Central memory CD8-positive, alpha-beta T cell (primary cell): Measurements from ENCODE around the gene RILP.

Source experiments
- ATAC-seq: fragments of 150-1000 bp; cut with Tn5 transposase; replicated peaks from 2 replicates; pipeline ENCODE4 v1.10.0; 2022; ENCODE audit warnings: mild to moderate bottlenecking, moderate FRiP score, moderate number of reproducible peaks; ENCODE audit not compliant: poor library complexity, severe bottlenecking; ENCODE audit errors: extremely low read depth
- DNase-seq, 2 donors: peaks; one replicate each; pipeline ENCODE4 v3.0.0; 2021; ENCODE audit warnings: low spot score in 2 of 2
- H3K27ac Mint-ChIP-seq: one replicate; pipeline ENCODE4 v1.8.0; 2022; ENCODE audit warnings: low read depth, mild to moderate bottlenecking, moderate library complexity, mixed read lengths
- H3K27me3 Mint-ChIP-seq: one replicate; pipeline ENCODE4 v1.8.0; 2022; ENCODE audit warnings: mixed read lengths
- H3K36me3 Mint-ChIP-seq: one replicate; pipeline ENCODE4 v1.8.0; 2022; ENCODE audit warnings: mild to moderate bottlenecking, moderate library complexity, mixed read lengths; ENCODE audit not compliant: insufficient read depth
- H3K4me1 Mint-ChIP-seq: one replicate; pipeline ENCODE4 v1.8.0; 2022; ENCODE audit warnings: mixed read lengths
- H3K4me3 Mint-ChIP-seq: one replicate; pipeline ENCODE4 v1.8.0; 2022; ENCODE audit warnings: mild to moderate bottlenecking, moderate library complexity, mixed read lengths
- H3K9me3 Mint-ChIP-seq: one replicate; pipeline ENCODE4 v1.8.0; 2022; ENCODE audit warnings: mixed read lengths

Gene RILP

DNA sequence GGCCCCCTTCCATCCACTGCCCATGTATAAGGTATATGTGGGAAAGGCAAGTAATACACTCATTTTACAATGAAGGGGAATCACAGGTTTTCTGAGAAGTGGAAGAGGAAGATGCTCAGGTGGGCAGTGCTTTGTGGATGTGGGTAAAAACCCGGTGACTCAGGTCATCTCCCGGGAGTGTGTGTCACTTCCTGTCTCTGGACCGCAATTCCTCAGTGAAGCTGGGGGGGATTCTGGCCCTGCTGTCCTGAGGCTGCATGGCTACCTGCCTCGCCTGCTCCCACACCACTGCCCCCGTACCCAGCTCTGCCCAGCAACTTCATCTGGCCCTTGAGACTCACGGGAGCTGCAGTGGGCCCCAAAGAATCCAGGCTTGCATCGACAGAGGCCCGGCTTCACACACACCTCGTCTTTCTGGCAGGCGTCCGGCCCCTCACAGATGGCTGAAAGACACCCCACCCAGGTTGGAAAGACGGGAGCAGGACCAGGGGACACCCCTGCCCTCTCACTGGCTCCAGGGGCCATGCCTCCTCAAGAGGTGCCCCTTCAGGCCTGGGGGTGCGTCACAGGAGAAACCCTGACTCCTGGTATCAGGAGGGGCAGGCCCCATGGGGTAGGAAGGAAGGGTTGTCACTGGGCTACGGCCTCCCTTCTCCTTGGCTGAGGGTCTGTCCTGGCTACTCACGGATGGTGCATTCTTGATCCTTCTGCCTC is 5.0 kb downstream of the RILP start:
- peaks cover 5% of the 10 kb centered on the region for H3K36me3 Mint-ChIP-seq
- DNase-seq: no peak
- H3K4me3 Mint-ChIP-seq: peak overlapping the region; percentile 83
- H3K27me3 Mint-ChIP-seq: no peaks in the 10 kb centered on the region
- no peak overlapping the region for H3K27ac Mint-ChIP-seq
- H3K4me1 Mint-ChIP-seq: peaks cover 8% of the 10 kb centered on the region
- no peak for ATAC-seq
- H3K9me3 Mint-ChIP-seq: no peaks in the 10 kb centered on the region

DNA sequence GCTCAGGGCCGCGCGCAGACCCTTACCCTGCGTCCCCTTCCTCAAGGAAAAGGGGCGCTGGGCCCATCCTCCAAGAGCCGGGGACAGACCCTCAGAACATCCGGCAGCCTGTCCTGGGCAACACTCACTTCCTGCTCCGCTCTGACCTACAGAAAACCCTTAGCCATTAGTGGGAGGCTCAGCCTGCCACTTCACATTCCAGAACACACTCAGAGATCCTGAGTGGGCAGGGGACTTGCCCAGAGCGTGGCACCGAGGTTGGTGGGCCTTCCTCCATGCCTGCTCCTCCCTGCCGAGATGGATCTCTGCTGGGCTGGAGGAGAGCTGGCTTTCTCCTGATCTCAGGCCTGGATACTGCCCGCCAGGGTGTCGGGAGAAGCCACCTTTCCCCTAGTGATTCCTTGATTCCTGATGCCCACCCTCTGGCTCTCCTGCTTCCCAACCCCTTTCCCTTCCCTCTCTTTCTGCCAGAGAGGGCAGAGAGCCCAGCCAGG is 5.6 kb downstream of the RILP start:
- H3K27ac Mint-ChIP-seq: no peak overlapping the region
- H3K27me3 Mint-ChIP-seq: no peaks in the 10 kb centered on the region
- peaks cover 8% of the 10 kb centered on the region for H3K4me1 Mint-ChIP-seq
- ATAC-seq: no peak
- H3K36me3 Mint-ChIP-seq: peaks cover 4% of the 10 kb centered on the region
- no peaks in the 10 kb centered on the region for H3K9me3 Mint-ChIP-seq
- H3K4me3 Mint-ChIP-seq: peak overlapping the region; percentile 83
- DNase-seq: no peak

DNA sequence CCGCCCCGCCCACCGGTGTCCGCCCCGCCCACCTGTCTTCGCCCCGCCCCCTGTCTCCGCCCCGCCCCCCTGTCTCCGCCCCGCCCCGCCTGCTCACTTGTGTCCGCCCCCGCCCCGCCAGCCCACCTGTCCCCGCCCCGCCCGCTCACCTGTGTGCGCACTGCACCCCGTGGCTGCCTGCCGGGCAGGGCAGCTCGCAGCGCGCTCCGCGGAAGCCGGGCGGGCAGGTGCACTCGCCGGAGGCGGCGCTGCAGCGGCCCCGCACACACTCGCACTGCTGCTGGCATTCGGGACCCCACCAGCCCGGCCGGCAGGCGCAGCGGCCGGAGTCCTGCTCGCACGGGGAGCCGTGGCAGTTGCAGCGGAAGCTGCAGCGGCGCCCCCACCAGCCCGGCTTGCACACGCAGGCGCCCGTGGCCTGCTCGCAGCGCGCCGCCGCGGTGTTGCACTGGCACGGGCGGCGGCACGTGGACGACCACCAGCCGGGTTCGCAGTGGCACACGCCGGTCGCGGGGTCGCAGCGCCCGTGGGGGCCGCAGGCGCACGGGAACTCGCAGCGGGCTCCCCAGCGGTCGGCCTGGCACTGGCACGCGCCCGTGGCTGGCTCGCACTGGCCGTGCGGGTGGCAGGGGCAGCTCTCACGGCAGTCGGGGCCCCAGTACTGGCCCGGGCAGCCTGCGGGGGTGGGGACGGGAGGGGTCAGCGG is 6.2 kb downstream of the RILP start:
- H3K4me3 Mint-ChIP-seq: peak overlapping the region; percentile 83
- H3K9me3 Mint-ChIP-seq: no peaks in the 10 kb centered on the region
- peaks cover 4% of the 10 kb centered on the region for H3K36me3 Mint-ChIP-seq
- H3K27ac Mint-ChIP-seq: peak overlapping the region; percentile 72
- no peaks in the 10 kb centered on the region for H3K27me3 Mint-ChIP-seq
- DNase-seq (peak; percentile 48 to 52), ATAC-seq (peak; percentile 65)
- peaks cover 8% of the 10 kb centered on the region for H3K4me1 Mint-ChIP-seq

DNA sequence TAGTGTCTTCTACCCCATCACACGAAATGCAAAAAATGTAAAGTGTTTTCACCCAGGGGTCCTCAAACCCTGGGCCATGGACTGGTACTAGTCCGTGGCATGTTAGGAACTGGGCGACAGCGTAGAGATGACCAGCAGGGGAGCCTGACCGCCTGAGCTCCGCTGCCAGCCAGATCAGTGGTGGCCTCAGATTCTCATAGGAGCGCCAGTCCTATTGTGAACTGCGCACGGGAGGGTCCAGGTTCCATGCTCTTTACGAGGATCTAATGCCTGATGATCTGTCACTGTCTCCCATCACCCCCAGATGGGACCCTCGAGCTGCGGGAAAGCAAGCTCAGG is 8.6 kb downstream of the RILP start:
- H3K27ac Mint-ChIP-seq: no peak overlapping the region
- no peaks in the 10 kb centered on the region for H3K27me3 Mint-ChIP-seq
- no peaks in the 10 kb centered on the region for H3K9me3 Mint-ChIP-seq

DNA sequence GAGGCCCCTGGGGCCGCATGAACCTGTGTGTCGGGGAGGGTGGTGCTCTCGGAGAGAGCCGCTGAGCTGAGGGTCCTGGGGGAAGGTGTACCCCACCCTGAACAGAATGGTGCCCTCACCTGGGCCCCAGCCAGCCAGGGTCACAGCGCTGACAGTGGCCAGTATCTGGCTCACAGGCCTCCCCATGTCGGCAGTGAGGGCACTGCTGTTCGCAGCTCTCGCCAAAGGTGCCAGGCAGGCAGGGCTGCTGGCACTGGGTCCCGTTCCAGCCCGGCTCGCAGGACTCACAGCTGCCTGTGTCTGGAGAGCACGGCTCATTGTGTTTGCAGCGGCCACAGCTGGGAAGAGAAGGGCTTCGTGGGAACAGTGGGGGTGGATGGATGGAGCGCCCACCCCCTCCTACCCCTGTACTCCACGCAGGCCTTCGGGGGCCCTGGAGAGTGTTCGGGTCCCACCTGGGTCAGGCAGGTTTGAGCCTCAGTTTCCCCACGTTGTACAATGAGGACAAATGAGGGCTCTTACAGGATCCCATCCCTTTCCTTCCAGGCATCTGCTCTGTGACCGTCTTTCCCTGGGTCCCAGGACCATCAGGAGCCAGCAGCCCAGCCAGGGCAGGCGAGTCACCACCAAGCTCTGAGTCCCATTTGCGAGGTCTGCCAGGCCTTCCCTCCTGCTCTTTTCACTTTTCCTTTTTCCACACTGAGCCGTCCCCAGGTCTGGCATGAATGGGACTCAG is 9.2 kb downstream of the RILP start:
- no peaks in the 10 kb centered on the region for H3K27me3 Mint-ChIP-seq
- H3K4me1 Mint-ChIP-seq: peaks cover 8% of the 10 kb centered on the region
- no peak overlapping the region for H3K27ac Mint-ChIP-seq
- DNase-seq: no peak
- H3K9me3 Mint-ChIP-seq: no peaks in the 10 kb centered on the region
- peaks cover 2% of the 10 kb centered on the region for H3K36me3 Mint-ChIP-seq
- no peak overlapping the region for H3K4me3 Mint-ChIP-seq
- no peak for ATAC-seq

More for the DNA sequence above, 8.6 kb downstream of the RILP start:
- H3K36me3 Mint-ChIP-seq: peaks cover 2% of the 10 kb centered on the region
- DNase-seq (no peak), ATAC-seq (no peak)
- H3K4me1 Mint-ChIP-seq: peaks cover 8% of the 10 kb centered on the region
- no peak overlapping the region for H3K4me3 Mint-ChIP-seq

DNA sequence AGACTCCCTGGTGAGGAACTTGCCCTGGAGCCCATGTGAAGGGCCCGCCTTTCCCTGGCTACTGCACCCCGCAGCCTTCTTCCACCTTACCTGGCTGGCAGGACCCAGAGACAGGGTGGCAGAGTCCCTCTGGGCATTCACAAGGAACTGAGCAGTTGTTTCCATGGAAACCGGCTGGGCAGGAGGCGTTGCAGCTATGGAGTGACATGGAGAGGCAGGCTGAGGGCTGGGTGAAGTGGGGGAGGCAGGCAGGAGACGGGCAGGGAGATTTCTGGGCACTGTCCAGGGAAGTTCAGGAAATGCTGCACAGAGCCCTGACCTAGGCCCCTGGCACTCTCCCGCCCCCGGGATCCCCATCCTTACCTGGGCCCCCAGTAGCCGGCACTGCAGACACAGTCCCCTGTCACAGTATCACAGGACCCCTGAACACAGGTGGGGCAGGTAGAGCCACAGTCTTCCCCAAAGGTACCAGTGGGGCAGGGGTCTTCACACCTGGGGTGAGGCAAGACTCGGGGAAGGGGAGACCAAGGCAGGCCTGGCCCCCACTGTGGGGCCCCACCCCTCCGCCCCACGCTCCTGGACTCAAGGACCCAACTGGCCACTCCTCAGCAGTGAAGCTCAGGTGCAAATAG is 10.0 kb downstream of the RILP start:
- Mint-ChIP-seq H3K4me3 (no peak overlapping the region), H3K9me3 (no peaks in the 10 kb centered on the region), H3K36me3 (peaks cover 2% of the 10 kb centered on the region), H3K27ac (no peak overlapping the region), H3K4me1 (peaks cover 8% of the 10 kb centered on the region), H3K27me3 (no peaks in the 10 kb centered on the region)
- DNase-seq (no peak), ATAC-seq (no peak)

DNA sequence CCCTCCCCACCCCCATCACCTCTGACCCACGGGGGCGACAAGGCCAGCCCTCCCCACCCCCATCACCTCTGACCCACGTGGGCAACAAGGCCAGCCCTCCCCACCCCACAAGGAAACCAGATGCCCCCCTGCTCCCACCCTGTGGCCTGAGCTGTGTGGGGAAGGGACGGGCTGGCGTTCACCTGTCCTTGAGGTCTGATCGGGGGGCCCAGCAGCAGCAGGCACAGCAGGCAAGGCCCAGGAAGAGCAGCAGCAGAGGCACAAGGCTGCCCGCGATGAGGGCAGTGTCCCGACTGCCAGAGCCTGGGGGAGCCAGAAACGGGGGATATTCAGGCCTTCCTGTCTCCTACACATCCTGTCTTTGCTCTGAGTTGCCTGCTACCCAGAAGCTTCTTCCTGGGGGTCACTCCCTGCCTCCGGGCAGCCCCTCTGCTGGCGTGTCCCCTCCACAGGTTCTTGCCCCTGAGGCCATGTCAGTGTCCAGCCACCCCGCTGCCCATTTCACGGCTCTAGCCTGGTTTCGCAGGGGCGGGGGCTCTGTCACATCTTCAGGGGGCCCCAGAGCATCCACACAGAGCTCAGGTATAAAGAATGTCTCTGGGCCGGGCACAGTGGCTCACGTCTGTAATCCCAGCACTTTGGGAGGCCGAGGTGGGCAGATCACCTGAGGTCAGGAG is 10.9 kb downstream of the RILP start:
- H3K36me3 Mint-ChIP-seq: no peaks in the 10 kb centered on the region
- DNase-seq: no peak
- H3K9me3 Mint-ChIP-seq: no peaks in the 10 kb centered on the region
- ATAC-seq: no peak
- no peak overlapping the region for H3K4me3 Mint-ChIP-seq
- no peaks in the 10 kb centered on the region for H3K4me1 Mint-ChIP-seq
- no peak overlapping the region for H3K27ac Mint-ChIP-seq
- H3K27me3 Mint-ChIP-seq: no peaks in the 10 kb centered on the region

DNA sequence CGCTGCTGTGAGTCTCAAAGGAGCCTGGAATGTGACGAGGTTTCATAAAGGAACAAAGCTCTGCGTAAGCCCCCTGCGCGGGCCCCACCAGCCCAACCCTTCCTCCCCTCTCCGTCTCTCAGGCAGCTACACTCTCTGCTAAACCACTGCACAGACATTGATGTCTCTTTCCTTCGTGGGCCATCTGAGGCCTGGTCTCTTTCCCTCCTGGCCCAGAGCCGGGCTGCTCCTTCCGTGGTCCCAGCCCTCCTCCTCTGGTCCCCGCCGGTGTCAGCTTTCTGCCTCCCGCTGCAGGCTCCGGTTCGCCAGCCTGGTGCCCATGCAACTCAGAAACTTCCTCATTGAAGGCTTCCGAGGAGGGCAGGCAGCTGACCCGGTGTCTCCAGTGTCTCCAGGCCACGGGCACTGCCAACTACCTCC is 11.5 kb downstream of the RILP start:
- no peaks in the 10 kb centered on the region for H3K9me3 Mint-ChIP-seq
- no peaks in the 10 kb centered on the region for H3K27me3 Mint-ChIP-seq
- ATAC-seq (no peak), DNase-seq (no peak)
- H3K27ac Mint-ChIP-seq: no peak overlapping the region
- no peaks in the 10 kb centered on the region for H3K36me3 Mint-ChIP-seq
- H3K4me1 Mint-ChIP-seq: no peaks in the 10 kb centered on the region
- H3K4me3 Mint-ChIP-seq: no peak overlapping the region

DNA sequence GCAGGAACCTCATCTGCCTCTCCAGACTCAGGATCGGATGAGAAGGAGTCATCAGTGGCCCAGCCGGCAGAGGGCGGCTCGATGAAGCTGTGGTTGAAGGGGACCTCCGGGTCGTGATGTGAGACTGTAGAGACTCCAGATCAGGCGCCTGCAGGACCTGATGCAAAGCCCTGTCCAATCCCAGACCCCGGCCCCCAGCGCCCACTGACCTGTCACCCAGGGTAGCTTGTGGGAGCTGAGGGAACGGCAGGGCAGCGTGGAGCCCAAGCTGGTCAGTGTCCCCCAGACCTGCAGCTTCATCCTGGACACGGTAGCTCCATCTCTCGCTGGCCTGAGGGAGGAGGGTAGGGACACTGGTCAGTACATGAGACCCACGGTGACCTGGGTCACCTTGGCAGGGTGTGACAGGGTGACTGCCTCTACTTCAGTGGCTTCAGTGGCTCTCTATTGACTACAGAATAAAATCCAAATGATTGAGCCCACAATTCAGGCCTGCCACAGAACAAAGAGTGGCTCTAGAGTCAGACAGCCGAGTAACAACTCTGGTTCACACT is 12.9 kb downstream of the RILP start:
- no peak for DNase-seq
- Mint-ChIP-seq H3K27me3 (no peaks in the 10 kb centered on the region), H3K4me3 (no peak overlapping the region), H3K27ac (no peak overlapping the region), H3K4me1 (no peaks in the 10 kb centered on the region), H3K36me3 (no peaks in the 10 kb centered on the region), H3K9me3 (no peaks in the 10 kb centered on the region)
- ATAC-seq: no peak

DNA sequence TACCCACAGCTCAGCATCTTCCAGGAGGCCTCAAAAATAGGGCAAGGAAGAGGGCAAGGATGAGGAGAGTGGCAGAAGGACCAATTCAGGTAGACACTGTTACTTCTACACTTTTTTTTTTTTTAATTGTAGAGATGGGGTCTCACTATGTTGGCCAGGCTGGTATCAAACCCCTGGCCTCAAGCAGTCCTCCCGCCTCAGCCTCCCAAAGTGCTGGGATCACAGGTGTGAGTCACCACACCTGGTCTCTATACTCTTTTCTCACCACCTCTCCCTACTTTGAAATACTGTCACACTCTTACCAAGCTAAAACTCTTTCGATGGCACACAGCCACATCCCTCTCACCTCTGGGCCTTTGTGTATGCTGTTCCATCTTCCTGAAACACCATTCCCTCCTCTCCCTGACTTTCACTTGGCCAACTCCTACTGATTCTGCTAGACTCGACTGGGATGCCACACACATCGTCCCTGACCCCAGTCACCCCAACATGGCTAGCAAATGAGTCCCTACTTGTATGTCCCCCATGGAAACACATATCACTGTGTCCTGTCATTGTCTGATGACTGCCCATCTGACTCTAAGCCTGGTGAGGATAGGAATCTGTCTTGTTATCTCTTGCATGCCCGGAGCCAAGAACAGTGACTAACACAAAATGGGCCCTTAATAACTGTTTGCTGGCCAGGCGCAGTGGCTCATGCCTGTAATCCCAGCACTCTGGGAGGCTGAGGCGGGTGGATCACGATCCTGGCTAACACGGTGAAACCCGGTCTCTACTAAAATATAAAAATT is 13.8 kb downstream of the RILP start:
- Mint-ChIP-seq H3K4me3 (no peak overlapping the region), H3K36me3 (no peaks in the 10 kb centered on the region), H3K9me3 (no peaks in the 10 kb centered on the region), H3K27me3 (no peaks in the 10 kb centered on the region), H3K4me1 (no peaks in the 10 kb centered on the region), H3K27ac (no peak overlapping the region)
- ATAC-seq: no peak
- no peak for DNase-seq

DNA sequence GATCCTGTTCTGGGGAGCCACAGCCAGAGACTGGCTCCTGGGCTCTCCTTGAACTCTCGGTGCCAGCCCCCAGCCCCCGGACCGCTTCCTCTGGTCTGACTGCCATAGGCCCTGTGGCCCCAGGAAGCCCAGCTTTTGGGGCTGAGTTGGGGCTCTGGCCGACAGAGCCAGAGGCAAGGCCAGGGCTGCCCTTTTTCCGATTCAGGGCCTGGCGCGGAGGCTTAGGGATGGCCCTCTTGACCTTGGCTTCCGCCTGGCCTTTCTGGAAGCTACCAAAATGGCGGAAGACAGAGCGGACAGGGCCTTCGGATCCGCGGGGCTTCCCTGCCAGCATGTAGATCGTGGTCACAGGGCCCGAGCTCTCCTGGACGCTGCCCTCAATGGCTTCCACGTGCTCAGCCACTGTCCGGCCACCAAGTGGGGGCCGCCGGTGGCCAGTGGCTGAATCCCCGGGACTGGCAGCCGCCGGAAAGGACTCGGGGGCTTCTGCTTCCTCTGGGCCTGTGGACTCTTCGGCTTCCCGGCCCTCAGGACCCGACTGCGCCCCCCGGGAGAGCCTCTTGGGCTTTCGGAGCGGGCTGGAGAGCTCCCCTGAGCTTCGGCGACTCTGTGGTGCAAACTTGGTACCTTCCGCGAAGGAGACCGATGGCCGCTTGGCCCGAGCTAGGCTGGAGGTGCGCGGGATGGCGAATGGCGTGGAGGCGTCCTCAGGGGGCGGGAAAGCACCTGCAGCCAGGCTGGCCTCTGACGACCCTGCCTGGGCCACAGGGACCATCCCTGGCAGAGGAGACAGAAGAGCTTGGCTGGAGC is 14.6 kb downstream of the RILP start:
- no peak overlapping the region for H3K27ac Mint-ChIP-seq
- peaks cover 1% of the 10 kb centered on the region for H3K36me3 Mint-ChIP-seq
- ATAC-seq (no peak), DNase-seq (no peak)
- no peaks in the 10 kb centered on the region for H3K9me3 Mint-ChIP-seq
- peaks cover 4% of the 10 kb centered on the region for H3K4me1 Mint-ChIP-seq
- H3K4me3 Mint-ChIP-seq: no peak overlapping the region
- no peaks in the 10 kb centered on the region for H3K27me3 Mint-ChIP-seq
